IMR-90 (cell line): ENCODE data around the gene GBF1. TPM values are rescaled to one million over a fixed set of nuclear protein-coding genes. Genes with fewer than 3 reads are reported as not detected.
A peak's percentile ranks its signal among the peaks of the same experiment; 100 is the strongest.

Source experiments
- ATAC-seq: fragments of 200-7000 bp; cut with Tn5 transposase; 2 replicates; pipeline ENCODE4 v1.9.1; 2020; ENCODE audit warnings: low read depth, mild to moderate bottlenecking, moderate library complexity
- BruUV-seq: library from RNA; stranded (reverse); fragments of 400-500 nt; replicated peaks from 2 replicates; lab custom pipeline; 2021; lab: Mats Ljungman, UMichigan
- CTCF ChIA-PET: fragments of 300-600 bp; formaldehyde crosslinking; extraction: SDS; loops from one replicate; lab custom pipeline; 2021; ENCODE audit warnings: antibody characterized with exemption; lab: Yijun Ruan, JAX
- POLR2A ChIA-PET: fragments of 300-600 bp; sonication (Branson Sonifier 250); formaldehyde crosslinking; loops from one replicate; lab custom pipeline; 2022; ENCODE audit warnings: antibody characterized with exemption; ENCODE audit not compliant: unreplicated experiment; lab: Charles Lee
- DNase-seq: peaks from one replicate; pipeline ENCODE4 v3.0.0; 2013
- H2AFZ ChIP-seq: replicated peaks from 2 replicates; pipeline ENCODE3; 2013; ENCODE audit warnings: low read length, mild to moderate bottlenecking; ENCODE audit not compliant: poor library complexity
- H2AK5ac ChIP-seq: 2 replicates; pipeline ENCODE4 v1.6.1; 2013; ENCODE audit warnings: low read depth, low read length, inconsistent platforms
- H2AK9ac ChIP-seq: replicated peaks from 2 replicates; pipeline ENCODE3; 2013; ENCODE audit warnings: mild to moderate bottlenecking, low read depth, low read length, moderate library complexity; ENCODE audit not compliant: poor library complexity
- H2BK120ac ChIP-seq: 2 replicates; pipeline ENCODE4 v1.6.1; 2013; ENCODE audit warnings: low read depth, low read length, inconsistent platforms
- H2BK15ac ChIP-seq: 3 replicates; pipeline ENCODE4 v1.6.1; 2013; ENCODE audit warnings: low read depth, low read length, inconsistent platforms
- H2BK20ac ChIP-seq: 2 replicates; pipeline ENCODE4 v1.6.1; 2013; ENCODE audit warnings: low read depth, mild to moderate bottlenecking, inconsistent platforms, low read length, moderate library complexity
- H2BK5ac ChIP-seq: 2 replicates; pipeline ENCODE4 v1.6.1; 2013; ENCODE audit warnings: mild to moderate bottlenecking, low read depth, low read length, inconsistent platforms; ENCODE audit not compliant: poor library complexity, severe bottlenecking
- H3K14ac ChIP-seq: replicated peaks from 2 replicates; pipeline ENCODE4 v1.6.1; 2013; ENCODE audit warnings: low read depth, low read length, inconsistent platforms
- H3K18ac ChIP-seq: 2 replicates; pipeline ENCODE4 v1.6.1; 2013; ENCODE audit warnings: low read depth, low read length, control low read depth
- H3K23ac ChIP-seq: 2 replicates; pipeline ENCODE4 v1.6.1; 2013; ENCODE audit warnings: low read depth, low read length, inconsistent platforms
- H3K27ac ChIP-seq: 2 replicates; pipeline ENCODE4 v1.5.1; 2013; ENCODE audit warnings: mild to moderate bottlenecking, control low read depth, low read length; ENCODE audit not compliant: insufficient read depth
- H3K27me3 ChIP-seq: 2 replicates; pipeline ENCODE4 v1.6.1; 2013; ENCODE audit warnings: low read length; ENCODE audit not compliant: control insufficient read depth, insufficient read depth
- H3K36me3 ChIP-seq: 2 replicates; pipeline ENCODE4 v1.6.1; 2013; ENCODE audit warnings: low read length, mixed read lengths; ENCODE audit not compliant: control insufficient read depth, insufficient read depth
- H3K4ac ChIP-seq: 2 replicates; pipeline ENCODE4 v1.6.1; 2013; ENCODE audit warnings: low read depth, low read length, inconsistent platforms
- H3K4me1 ChIP-seq: 2 replicates; pipeline ENCODE4 v1.6.1; 2013; ENCODE audit warnings: low read length, mixed read lengths; ENCODE audit not compliant: control insufficient read depth, insufficient read depth
- H3K4me2 ChIP-seq: 2 replicates; pipeline ENCODE4 v1.6.1; 2013; ENCODE audit warnings: low read depth, mild to moderate bottlenecking, control low read depth, low read length, moderate library complexity
- H3K4me3 ChIP-seq: 2 replicates; pipeline ENCODE4 v1.5.1; 2013; ENCODE audit warnings: low read depth, mild to moderate bottlenecking, control low read depth, low read length, moderate library complexity; ENCODE audit not compliant: insufficient read depth
- H3K56ac ChIP-seq: 2 replicates; pipeline ENCODE4 v1.6.1; 2013; ENCODE audit warnings: low read length, inconsistent platforms; ENCODE audit not compliant: insufficient read depth; ENCODE audit errors: extremely low read depth
- H3K79me1 ChIP-seq, 2 experiments: 2 replicates each; pipeline ENCODE4 v1.6.1; 2013; ENCODE audit warnings: low read length in 2 of 2, inconsistent platforms in 1 of 2, low read depth in 1 of 2
- H3K9ac ChIP-seq: 2 replicates; pipeline ENCODE4 v1.6.1; 2013; ENCODE audit warnings: low read depth, low read length, control low read depth
- H3K9me1 ChIP-seq: 2 replicates; pipeline ENCODE4 v1.6.1; 2013; ENCODE audit warnings: low read length, inconsistent platforms; ENCODE audit not compliant: insufficient read depth
- H3K9me3 ChIP-seq: 2 replicates; pipeline ENCODE4 v1.6.1; 2013; ENCODE audit warnings: low read length; ENCODE audit not compliant: control insufficient read depth, insufficient read depth
- H4K20me1 ChIP-seq: 2 replicates; pipeline ENCODE4 v1.6.1; 2013; ENCODE audit warnings: low read length, inconsistent platforms; ENCODE audit not compliant: insufficient read depth
- H4K5ac ChIP-seq: 2 replicates; pipeline ENCODE4 v1.6.1; 2013; ENCODE audit warnings: mild to moderate bottlenecking, low read depth, low read length, control low read depth
- H4K8ac ChIP-seq, 2 experiments: 2 replicates each; pipeline ENCODE4 v1.6.1; 2013; ENCODE audit warnings: low read depth in 2 of 2, low read length in 2 of 2, control low read depth in 1 of 2, inconsistent platforms in 1 of 2
- H4K91ac ChIP-seq: 2 replicates; pipeline ENCODE4 v1.6.1; 2013; ENCODE audit warnings: low read depth, low read length, inconsistent platforms; ENCODE audit not compliant: insufficient read depth
- BHLHE40 ChIP-seq: fragments of 150-350 bp; IDR thresholded peaks from 2 replicates; pipeline ENCODE4 v1.6.1; 2016; ENCODE audit warnings: mild to moderate bottlenecking, low read depth, low read length
- FOS ChIP-seq: fragments of 150-350 bp; IDR thresholded peaks from 2 replicates; pipeline ENCODE4 v1.6.1; 2016; ENCODE audit warnings: low read depth, low read length
- MAZ ChIP-seq: IDR thresholded peaks from 2 replicates; pipeline ENCODE4 v1.6.1; 2012; ENCODE audit warnings: low read depth, mild to moderate bottlenecking, low read length, improper control_type of control experiment, moderate library complexity, borderline replicate concordance
- NFE2L2 ChIP-seq: fragments of 150-350 bp; IDR thresholded peaks from 2 replicates; pipeline ENCODE4 v1.6.1; 2016; ENCODE audit warnings: low read depth, mild to moderate bottlenecking, low read length
- POLR2A ChIP-seq: IDR thresholded peaks from 2 replicates; pipeline ENCODE4 v1.6.1; 2012; ENCODE audit warnings: mild to moderate bottlenecking, low read depth, low read length
- RCOR1 ChIP-seq: IDR thresholded peaks from 2 replicates; pipeline ENCODE4 v1.6.1; 2012; ENCODE audit warnings: mild to moderate bottlenecking, low read length, improper control_type of control experiment; ENCODE audit not compliant: insufficient replicate concordance
- SMC3 ChIP-seq: fragments of 150-350 bp; IDR thresholded peaks from 2 replicates; pipeline ENCODE4 v1.6.1; 2016; ENCODE audit warnings: low read depth, mild to moderate bottlenecking, antibody characterized with exemption, low read length, moderate library complexity
- USF2 ChIP-seq: fragments of 150-350 bp; IDR thresholded peaks from 2 replicates; pipeline ENCODE4 v1.6.1; 2017; ENCODE audit warnings: mild to moderate bottlenecking, antibody characterized with exemption, low read length, low read depth
- WGBS, 2 experiments: methylation state at CpG; one replicate each; pipeline versions ENCODE4 v1.1.5 to v1.1.7; 2013; ENCODE audit warnings: missing lambda C conversion rate in 2 of 2; ENCODE audit not compliant: insufficient read length in 1 of 2; ENCODE audit errors: extremely low coverage in 2 of 2; 5-methylcytosine and 5-hydroxymethylcytosine counted together
- dilution Hi-C: fragments of 300-500 bp; cut with HindIII; formaldehyde crosslinking; loops from one replicate; pipeline ENCODE4 v1.14.3; 2018; ENCODE audit warnings: low sequenced_read_pairs; ENCODE audit not compliant: unreplicated experiment
- in situ Hi-C: fragments of 300-500 bp; cut with MboI; formaldehyde crosslinking; loops from 3 replicates; pipeline ENCODE4 v1.14.3; 2019; ENCODE audit warnings: low sequenced_read_pairs, inconsistent platforms, mixed read lengths
- intact Hi-C: fragments of 100-400 bp; cut with micrococcal nuclease; formaldehyde crosslinking; loops from 2 replicates; pipeline ENCODE4 v1.10.0; 2022
- polyA plus RNA-seq, 3 experiments: library from polyadenylated mRNA; depleted of rRNA; stranded (reverse); fragments of >200 nt; gene quantifications; 2 replicates each; pipeline ENCODE4 v1.2.3, GENCODE V29; 2012; ENCODE audit warnings: low replicate concordance in 1 of 3
- total RNA-seq: library from RNA; depleted of rRNA; stranded (reverse); fragments of >200 nt; gene quantifications from 2 replicates; pipeline ENCODE4 v1.2.3, GENCODE V29; 2012

The GBF1 gene
- total and polyA plus RNA-seq, 2 of the 4 experiments (the other 2 are of a cell fraction), result 38.7 to 40.1 TPM

- Histone ChIP-seq H3K4me1 (peaks cover 7% of the 10 kb centered on the region), H3K79me1 (peaks cover 13 to 29% of the 10 kb centered on the region in 2 experiments), H3K4me2 (peak overlapping the region; percentile 99), H2AFZ (peak overlapping the region; percentile 94), H3K9me3 (no peaks in the 10 kb centered on the region), H4K20me1 (0 out of 2 replicates have a peak, but pooled peaks cover 3% of the 10 kb centered on the region), H2BK20ac (no peak overlapping the region), H3K56ac (no peak overlapping the region; the same call in 1 of the 2 replicates), H3K14ac (peak overlapping the region; percentile 67; the same call in 1 of the 2 replicates), H3K9ac (peak overlapping the region; percentile 58), H4K91ac (peak overlapping the region; percentile 58; the same call in 1 of the 2 replicates), H3K4me3 (peak overlapping the region; percentile 51), H3K9me1 (peaks cover 10% of the 10 kb centered on the region), H2AK5ac (peak overlapping the region; percentile 91), H3K36me3 (peaks cover 6% of the 10 kb centered on the region; the same call in 1 of the 2 replicates), H3K27me3 (no peaks in the 10 kb centered on the region), H3K18ac (peak overlapping the region; percentile 55; the same call in 1 of the 2 replicates), H2BK15ac (no peak overlapping the region), H2AK9ac (peak overlapping the region; percentile 86), H3K27ac (peak overlapping the region; percentile 55), H2BK120ac (peak overlapping the region; percentile 37), H4K5ac (peak overlapping the region; percentile 25; the same call in 1 of the 2 replicates), H4K8ac (peak overlapping the region; percentile 56 to 81; a peak in 2 of 4 replicates), H2BK5ac (peak overlapping the region; percentile 82), H3K4ac (peak overlapping the region; percentile 84), H3K23ac (peak overlapping the region; percentile 89)
- BruUV-seq, result no TSS peak
- ChIA-PET CTCF (interaction anchor here (0.6 to 1.4 kb wide), 8 partner anchors 9 to 224 kb away, joined by 3 to 4 read pairs (median 3); no protein-coding TSS in a partner anchor), POLR2A (no interaction called here)
- dilution Hi-C loops (no loop called here), intact Hi-C loops (loop anchor here (1.0 to 10.0 kb wide), 5 partner anchors 27 to 251 kb away; partner anchors contain the start of gene TRIM8), in situ Hi-C loops (loop anchor here (5.0 kb wide), 1 partner anchor 83 kb away; no protein-coding TSS in a partner anchor)
- DNase-seq (peak; percentile 95), ATAC-seq (peak; percentile 89)
- TF ChIP-seq NFE2L2, result no peak
- TF ChIP-seq USF2, result 0 out of 2 replicates have a peak, but pooled peaks have one; percentile 2
- peak; percentile 34; the same call in 1 of the 2 replicates for TF ChIP-seq FOS
- peak; percentile 93 for TF ChIP-seq POLR2A
- peak; percentile 93 for TF ChIP-seq MAZ
- TF ChIP-seq RCOR1, result no peak
- TF ChIP-seq SMC3, result peak; percentile 74; the same call in 1 of the 2 replicates
- peak; percentile 24; the same call in 1 of the 2 replicates for TF ChIP-seq BHLHE40
- 1% methylated on average over 33 of the region's 71 CpGs; no CpG with 5 or more reads in 1 of the 2 experiments for WGBS, 2 experiments
Observed at GRCh38 chr10:102394079-102394800, 148.9 kb downstream of the GBF1 start.
